Right lobe of liver (tissue), 6 donors: ENCODE measurements around the gene TOP3A. TPM values are rescaled to one million over a fixed set of nuclear protein-coding genes. Genes with fewer than 3 reads are reported as not detected.

ENCODE experiments used
- ATAC-seq, 4 donors: fragments of 200-7000 bp; cut with Tn5 transposase; one replicate each; pipeline ENCODE4 v1.9.1; 2020; ENCODE audit warnings: mild to moderate bottlenecking in 4 of 4, moderate library complexity in 4 of 4
- DNase-seq, 3 donors: peaks; one replicate each; pipeline ENCODE4 v3.0.0-alpha.2; 2020
- H3K27ac ChIP-seq, 3 donors: fragments of 200-600 bp; one replicate each; pipeline ENCODE4 v1.8.0; 2022
- H3K27me3 ChIP-seq, 2 donors: fragments of 200-600 bp; one replicate each; pipeline ENCODE4 v1.8.0; 2022
- H3K36me3 ChIP-seq, 4 donors: fragments of 200-600 bp; sonication (generic) in 1 of 4; one replicate each; pipeline versions ENCODE4 v1.5.1 to v1.8.0; 2017 to 2022; ENCODE audit warnings: control low read depth in 1 of 4
- H3K4me1 ChIP-seq, 4 donors: fragments of 200-600 bp; sonication (generic) in 1 of 4; one replicate each; pipeline versions ENCODE4 v1.5.1 to v1.8.0; 2017 to 2022; ENCODE audit warnings: control low read depth in 1 of 4
- H3K4me3 ChIP-seq, 3 donors: fragments of 200-600 bp; one replicate each; pipeline ENCODE4 v1.8.0; 2022
- H3K9me3 ChIP-seq, 4 donors: fragments of 200-600 bp; sonication (generic) in 1 of 4; one replicate each; pipeline versions ENCODE4 v1.5.1 to v1.8.0; 2017 to 2022; ENCODE audit warnings: control low read depth in 1 of 4
- POLR2A ChIP-seq: fragments of 450-650 bp; IDR thresholded peaks from one replicate; pipeline ENCODE4 v1.6.1; 2017; ENCODE audit warnings: antibody characterized with exemption, mild to moderate bottlenecking
- WGBS: methylation state at CpG from one replicate; pipeline ENCODE4 v1.1.6; 2018; ENCODE audit warnings: low coverage, low lambda C conversion rate; ENCODE audit not compliant: insufficient coverage; ENCODE audit errors: missing lambda C conversion rate; 5-methylcytosine and 5-hydroxymethylcytosine counted together
- intact Hi-C, 2 donors: fragments of 100-400 bp; cut with DNase I; formaldehyde crosslinking; loops; one replicate each; pipeline versions ENCODE4 v1.11.2 to v1.14.1; 2022
- total RNA-seq, 6 experiments: library from RNA; depleted of rRNA in 2 of 6; stranded (reverse); fragments of >200 nt in 2 of 6; fragmentation: NEBNext Ultra II Directional in 3 of 6; extraction: Animal tissue kit (Norgen Biotek cat#: 25700) in 3 of 6; gene quantifications; one replicate each; pipeline versions ENCODE4 v1.1.0 to v1.2.4, GENCODE V29; 2016 to 2023
- TF ChIP-seq, protein P1 (sequence below), 4 donors: fragments of 200-600 bp in 3 of 4; fragments of 450-650 bp in 1 of 4; IDR thresholded peaks; one replicate each; pipeline versions ENCODE4 v1.5.1 to v1.8.0; 2016 to 2022; ENCODE audit warnings: antibody characterized with exemption in 4 of 4, mild to moderate bottlenecking in 2 of 4
- donor health status: DM: no; HTN: yes; CAD: no.
- donor health status: DM: no; HTN: no; CAD: no.
- donor health status: DM: no; HTN: no; CAD: no.
- donor health status: DM: no; HTN: yes; CAD: no.
- donor health status: DM: no; HTN: yes; CAD: no.

TOP3A gene
- total RNA-seq, 6 experiments from 2014 or later = 13.7 to 29.9 (median 20.7) TPM

DNA sequence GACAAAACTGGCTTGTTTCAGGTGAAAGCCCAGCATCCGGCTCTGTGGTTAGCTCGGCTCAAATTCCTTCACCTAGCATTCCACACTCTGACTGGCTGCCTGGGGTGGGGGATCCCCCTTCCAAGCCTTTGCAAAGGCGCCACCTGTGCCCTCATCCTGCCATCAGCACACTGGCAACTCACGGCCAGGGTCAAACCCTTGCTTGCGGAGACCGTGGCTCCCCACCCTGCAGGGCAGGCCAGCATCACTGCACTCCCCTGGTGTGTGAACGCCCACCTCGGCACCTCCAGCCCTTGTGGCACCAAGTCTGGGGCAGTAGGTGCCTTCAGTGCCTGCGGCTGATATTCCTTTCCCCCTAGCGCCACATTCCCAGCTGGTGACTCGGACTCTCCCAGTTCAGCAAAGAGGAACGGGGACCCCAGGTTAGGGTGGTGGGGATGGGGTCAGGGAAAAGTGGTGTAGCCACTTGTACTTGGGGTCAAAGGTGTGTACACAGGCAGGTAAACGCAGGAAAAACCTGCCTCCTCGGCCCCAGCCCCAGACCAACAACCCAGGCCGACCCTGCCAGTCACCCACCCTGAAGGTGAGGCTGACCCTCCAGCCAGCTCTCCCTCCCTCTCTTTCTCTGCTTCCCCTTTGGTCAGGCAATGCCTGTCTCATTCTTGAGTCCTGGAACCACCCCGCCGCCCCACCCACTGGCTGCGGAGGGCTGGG is 57.4 kb downstream of the TOP3A start:
- H3K27me3 ChIP-seq = no peaks in the 10 kb centered on the region
- DNase-seq (peak in 1 of 3 donors; percentile 71), ATAC-seq (peak; percentile 4 to 35 (median 16))
- intact Hi-C loops = loop anchor here in 1 of 2 donors (10.0 kb wide), 1 partner anchor 57 kb away; the partner anchor contains the start of genes SMCR8 and TOP3A
- peaks cover 0 to 39% (median 13%) of the 10 kb centered on the region in 4 donors for H3K36me3 ChIP-seq
- no peaks in the 10 kb centered on the region for H3K9me3 ChIP-seq
- H3K27ac ChIP-seq = peak overlapping the region; percentile 76 to 92 (median 89)
- peak overlapping the region; percentile 83 to 100 (median 97) for H3K4me3 ChIP-seq
- TF ChIP-seq, protein P1, sequence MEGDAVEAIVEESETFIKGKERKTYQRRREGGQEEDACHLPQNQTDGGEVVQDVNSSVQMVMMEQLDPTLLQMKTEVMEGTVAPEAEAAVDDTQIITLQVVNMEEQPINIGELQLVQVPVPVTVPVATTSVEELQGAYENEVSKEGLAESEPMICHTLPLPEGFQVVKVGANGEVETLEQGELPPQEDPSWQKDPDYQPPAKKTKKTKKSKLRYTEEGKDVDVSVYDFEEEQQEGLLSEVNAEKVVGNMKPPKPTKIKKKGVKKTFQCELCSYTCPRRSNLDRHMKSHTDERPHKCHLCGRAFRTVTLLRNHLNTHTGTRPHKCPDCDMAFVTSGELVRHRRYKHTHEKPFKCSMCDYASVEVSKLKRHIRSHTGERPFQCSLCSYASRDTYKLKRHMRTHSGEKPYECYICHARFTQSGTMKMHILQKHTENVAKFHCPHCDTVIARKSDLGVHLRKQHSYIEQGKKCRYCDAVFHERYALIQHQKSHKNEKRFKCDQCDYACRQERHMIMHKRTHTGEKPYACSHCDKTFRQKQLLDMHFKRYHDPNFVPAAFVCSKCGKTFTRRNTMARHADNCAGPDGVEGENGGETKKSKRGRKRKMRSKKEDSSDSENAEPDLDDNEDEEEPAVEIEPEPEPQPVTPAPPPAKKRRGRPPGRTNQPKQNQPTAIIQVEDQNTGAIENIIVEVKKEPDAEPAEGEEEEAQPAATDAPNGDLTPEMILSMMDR (IDR thresholded peaks at IDR 0.05) = no peak
- no peak for TF ChIP-seq POLR2A
- 13% methylated on average over 7 of the region's 18 CpGs for WGBS
- H3K4me1 ChIP-seq = peaks cover 0 to 37% (median 13%) of the 10 kb centered on the region in 4 donors

DNA sequence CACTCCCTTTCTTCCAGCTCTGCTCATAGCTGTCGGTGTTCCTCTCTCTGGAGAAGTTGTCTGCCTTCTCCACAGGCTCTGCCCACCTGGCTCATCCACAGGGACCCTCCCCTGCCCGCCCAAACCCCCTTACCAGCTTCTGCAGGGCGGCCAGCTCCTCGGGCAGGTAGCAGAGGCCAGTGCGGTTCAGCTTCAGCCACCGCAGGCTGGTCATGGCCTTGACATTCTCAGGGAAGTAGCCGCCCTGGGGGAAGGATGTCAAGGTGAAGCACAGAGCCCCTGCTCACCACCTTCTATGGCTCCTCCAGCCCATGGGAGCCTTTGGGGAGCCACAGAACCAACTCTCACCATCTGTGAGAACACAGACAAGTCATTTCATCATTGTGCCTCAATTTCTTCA is 58.0 kb downstream of the TOP3A start:
- intact Hi-C loops = loop anchor here in 1 of 2 donors (10.0 kb wide), 1 partner anchor 58 kb away; the partner anchor contains the start of genes SMCR8 and TOP3A
- peaks cover 0 to 36% (median 11%) of the 10 kb centered on the region in 4 donors for H3K4me1 ChIP-seq
- H3K27me3 ChIP-seq = no peaks in the 10 kb centered on the region
- no peak overlapping the region for H3K4me3 ChIP-seq
- no CpG with 5 or more reads among the region's 7 CpGs for WGBS
- TF ChIP-seq, protein P1 (IDR thresholded peaks at IDR 0.05) = no peak
- no peak for TF ChIP-seq POLR2A
- no peaks in the 10 kb centered on the region for H3K9me3 ChIP-seq
- ATAC-seq (no peak), DNase-seq (no peak)
- no peak overlapping the region for H3K27ac ChIP-seq
- H3K36me3 ChIP-seq = peaks cover 0 to 45% (median 16%) of the 10 kb centered on the region in 4 donors

DNA sequence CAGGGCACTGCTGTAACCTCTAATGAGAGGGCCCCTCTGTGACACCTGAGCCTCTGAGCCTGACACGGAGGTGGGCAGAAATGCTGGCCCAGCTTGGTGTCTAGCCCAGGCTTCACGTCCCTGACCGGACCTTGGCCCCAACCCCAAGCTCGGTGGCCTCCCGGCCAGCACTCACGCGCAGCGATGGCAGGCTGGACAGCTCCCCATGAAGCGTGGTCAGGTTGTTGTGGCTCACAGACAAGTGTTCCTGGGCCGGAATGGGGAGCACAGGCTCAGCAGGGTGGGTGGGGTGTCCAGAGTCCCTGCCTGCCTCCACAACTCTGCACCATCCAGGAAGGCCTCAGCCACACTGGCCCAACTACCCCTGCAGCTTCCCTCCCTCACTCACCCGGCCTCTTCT is 58.4 kb downstream of the TOP3A start:
- Histone ChIP-seq H3K9me3 (no peaks in the 10 kb centered on the region), H3K4me3 (no peak overlapping the region), H3K27ac (no peak overlapping the region), H3K36me3 (peaks cover 0 to 49% (median 18%) of the 10 kb centered on the region in 4 donors), H3K4me1 (peaks cover 0 to 31% (median 9%) of the 10 kb centered on the region in 4 donors), H3K27me3 (no peaks in the 10 kb centered on the region)
- WGBS = 17% methylated on average over 1 of the region's 11 CpGs
- intact Hi-C loops = loop anchor here in 1 of 2 donors (10.0 kb wide), 1 partner anchor 58 kb away; the partner anchor contains the start of genes SMCR8 and TOP3A
- TF ChIP-seq, protein P1 (IDR thresholded peaks at IDR 0.05) = no peak
- TF ChIP-seq POLR2A = no peak
- DNase-seq = peak in 1 of 3 donors; percentile 49
- no peak for ATAC-seq

DNA sequence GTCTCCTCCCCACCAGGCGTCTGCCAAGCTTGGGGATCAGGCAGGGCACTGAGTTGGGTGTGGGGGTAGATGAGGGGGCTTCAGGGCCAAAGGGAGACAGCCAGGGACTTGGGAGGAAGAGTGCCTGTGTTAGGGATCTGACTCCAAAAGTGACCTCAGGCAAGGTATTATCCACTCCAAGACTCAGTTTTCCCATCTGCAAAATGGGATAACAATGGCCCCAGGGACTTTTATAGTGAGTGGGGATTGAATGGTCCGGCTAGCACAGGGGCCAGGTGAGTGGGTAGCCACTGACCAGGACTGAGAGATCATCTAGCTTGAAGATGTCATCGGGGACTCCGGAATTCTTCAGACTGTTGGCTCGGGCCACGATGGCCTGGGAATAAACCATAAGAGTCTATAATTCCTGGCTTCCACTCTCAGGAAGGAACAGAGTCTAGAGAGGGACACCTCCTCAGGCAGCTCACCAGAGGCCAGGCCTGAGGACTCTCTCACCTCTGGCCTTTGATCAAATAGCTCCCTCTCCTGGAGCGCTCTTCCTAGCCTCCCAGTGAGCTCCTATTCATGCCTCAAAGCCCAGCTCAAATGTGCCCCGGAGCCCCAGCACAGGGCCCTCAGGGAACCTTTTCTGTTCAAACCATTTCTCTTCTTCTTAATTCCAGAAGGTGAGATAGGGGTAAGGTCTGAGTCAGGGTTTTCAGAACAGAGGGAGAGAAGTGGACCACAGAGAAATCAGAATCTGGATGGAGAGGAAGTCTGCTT is 59.7 kb downstream of the TOP3A start:
- Histone ChIP-seq H3K27ac (no peak overlapping the region), H3K27me3 (no peaks in the 10 kb centered on the region), H3K4me1 (peaks cover 0 to 26% (median 7%) of the 10 kb centered on the region in 4 donors), H3K9me3 (no peaks in the 10 kb centered on the region), H3K36me3 (peaks cover 0 to 62% (median 20%) of the 10 kb centered on the region in 4 donors), H3K4me3 (no peak overlapping the region)
- no peak for TF ChIP-seq POLR2A
- TF ChIP-seq, protein P1 (IDR thresholded peaks at IDR 0.05) = no peak
- DNase-seq (no peak), ATAC-seq (no peak)
- 100% methylated on average over 3 of the region's 8 CpGs for WGBS
- intact Hi-C loops = loop anchor here in 1 of 2 donors (10.0 kb wide), 1 partner anchor 60 kb away; the partner anchor contains the start of genes SMCR8 and TOP3A
